ENCODE data around the gene CCDC107.

CCDC107 gene

GRCh38 chr9:35656831-35657545 lies 1.1 kb upstream of the CCDC107 start:
- Histone ChIP-seq H3K9me3 (ENCODE audit: control insufficient read depth, insufficient read depth, low read depth, low read length) (no peaks in the 10 kb centered on the region), H3K36me3 (ENCODE audit: control insufficient read depth in 2 of 2, insufficient read depth in 1 of 2, low read length in 2 of 2) (peaks cover 5 to 19% of the 10 kb centered on the region in 2 experiments), H3K27ac (ENCODE audit: extremely low read depth, low read depth, low read length) (peak overlapping the region; percentile 93), H3K4me1 (ENCODE audit: control insufficient read depth, insufficient read depth, low read length) (peaks cover 8% of the 10 kb centered on the region; the same call in 1 of the 2 replicates), H3K4me3 (ENCODE audit: low read depth, low read length) (peak overlapping the region; percentile 40)
- TF ChIP-seq ZNF341 (tag by site-specific recombination; IDR thresholded peaks at IDR 0.05; ENCODE audit: low read depth) (peak; percentile 90), ZNF76 (tag by site-specific recombination; IDR thresholded peaks at IDR 0.05; ENCODE audit: borderline replicate concordance, low read depth) (no peak), KLF1 (tag by site-specific recombination; IDR thresholded peaks at IDR 0.05) (no peak)
- CTCF ChIA-PET = interaction anchor here (0.7 to 14.5 kb wide), 11 partner anchors 11 to 578 kb away, joined by 3 to 157 read pairs (median 9); partner anchors contain the start of genes TLN1 and TPM2
- POLR2A ChIA-PET = interaction anchor here (0.7 to 4.3 kb wide), 12 partner anchors 10 to 554 kb away, joined by 3 to 41 read pairs (median 7); partner anchors contain the start of genes ATOSB, CREB3, GBA2 and RGP1

GRCh38 chr9:35657546-35658136 lies 451 bp upstream of the CCDC107 start, which contains the start of gene RMRP:
Gene RMRP, minus strand, starts transcription at chr9:35658019.
- H3K9me3 ChIP-seq (ENCODE audit: control insufficient read depth, insufficient read depth, low read depth, low read length) = no peaks in the 10 kb centered on the region
- POLR2A ChIA-PET = interaction anchor here (0.6 to 4.3 kb wide), 21 partner anchors 10 to 713 kb away, joined by 3 to 41 read pairs (median 5); partner anchors contain the start of genes ATOSB, CREB3, GBA2 and RGP1
- H3K27ac ChIP-seq (ENCODE audit: extremely low read depth, low read depth, low read length) = peak within 1 kb of the TSS; percentile 93
- H3K4me1 ChIP-seq (ENCODE audit: control insufficient read depth, insufficient read depth, low read length) = peaks cover 8% of the 10 kb centered on the region; the same call in 1 of the 2 replicates
- CTCF ChIA-PET = interaction anchor here (0.6 to 14.5 kb wide), 19 partner anchors 11 to 578 kb away, joined by 3 to 157 read pairs (median 5); partner anchors contain the start of genes TLN1 and TPM2
- H3K4me3 ChIP-seq (ENCODE audit: low read depth, low read length) = peak within 1 kb of the TSS; percentile 70
- H3K36me3 ChIP-seq (ENCODE audit: control insufficient read depth in 2 of 2, insufficient read depth in 1 of 2, low read length in 2 of 2) = peaks cover 5 to 26% of the 10 kb centered on the region in 2 experiments
- TF ChIP-seq MYNN (tag by site-specific recombination; IDR thresholded peaks at IDR 0.05; ENCODE audit: borderline replicate concordance) (no peak; the same call in 1 of the 2 replicates), ZNF302 (tag by site-specific recombination; IDR thresholded peaks at IDR 0.05; ENCODE audit: low read depth) (no peak), ZSCAN23 (tag by site-specific recombination; IDR thresholded peaks at IDR 0.05) (peak; percentile 47; the same call in 1 of the 2 replicates), ZNF148 (tag by site-specific recombination; IDR thresholded peaks at IDR 0.05; ENCODE audit: borderline replicate concordance) (no peak), ZNF488 (tag by site-specific recombination; IDR thresholded peaks at IDR 0.05) (no peak), ZNF513 (tag by site-specific recombination; IDR thresholded peaks at IDR 0.05) (peak; percentile 22; the same call in 1 of the 2 replicates), ZNF510 (tag by site-specific recombination; IDR thresholded peaks at IDR 0.05; ENCODE audit: insufficient replicate concordance) (no peak), ZBTB8A (tag by site-specific recombination; IDR thresholded peaks at IDR 0.05) (peak; percentile 83), KLF17 (tag by site-specific recombination; IDR thresholded peaks at IDR 0.05) (peak; percentile 93), KLF1 (tag by site-specific recombination; IDR thresholded peaks at IDR 0.05) (no peak; the same call in 1 of the 2 replicates), ZNF664 (tag by site-specific recombination; IDR thresholded peaks at IDR 0.05) (no peak), ZNF26 (tag by site-specific recombination; IDR thresholded peaks at IDR 0.05) (no peak), BCL11B (tag by site-specific recombination; IDR thresholded peaks at IDR 0.05; ENCODE audit: low read depth) (peak; percentile 99), ZNF621 (tag by site-specific recombination; IDR thresholded peaks at IDR 0.05) (no peak), ZNF843 (tag by site-specific recombination; IDR thresholded peaks at IDR 0.05) (peak; percentile 70; the same call in 1 of the 2 replicates), FEZF1 (tag by site-specific recombination; IDR thresholded peaks at IDR 0.05) (no peak; the same call in 1 of the 2 replicates), ZNF138 (tag by site-specific recombination; IDR thresholded peaks at IDR 0.05; ENCODE audit: borderline replicate concordance) (no peak), ZNF248 (tag by site-specific recombination; IDR thresholded peaks at IDR 0.05) (no peak), ZNF555 (tag by site-specific recombination; conservative IDR thresholded peaks at IDR 0.05) (no peak), WT1 (tag by site-specific recombination; IDR thresholded peaks at IDR 0.05) (peak; percentile 51), ZNF777 (tag by site-specific recombination; IDR thresholded peaks at IDR 0.05; ENCODE audit: borderline replicate concordance) (no peak), ZNF660 (tag by site-specific recombination; IDR thresholded peaks at IDR 0.05) (peak; percentile 95)

Measured in HEK293 (cell line).